Measurements from ENCODE around the gene PRKAR1B. TPM values are rescaled to one million over a fixed set of nuclear protein-coding genes. Genes with fewer than 3 reads are reported as not detected.

Gene PRKAR1B
- total and polyA plus RNA-seq, 10 of the 15 experiments (the other 5 are each of a cell fraction or from before 2014, with no cell fraction given), result 1.4 to 45.6 (median 19.3) TPM

DNA sequence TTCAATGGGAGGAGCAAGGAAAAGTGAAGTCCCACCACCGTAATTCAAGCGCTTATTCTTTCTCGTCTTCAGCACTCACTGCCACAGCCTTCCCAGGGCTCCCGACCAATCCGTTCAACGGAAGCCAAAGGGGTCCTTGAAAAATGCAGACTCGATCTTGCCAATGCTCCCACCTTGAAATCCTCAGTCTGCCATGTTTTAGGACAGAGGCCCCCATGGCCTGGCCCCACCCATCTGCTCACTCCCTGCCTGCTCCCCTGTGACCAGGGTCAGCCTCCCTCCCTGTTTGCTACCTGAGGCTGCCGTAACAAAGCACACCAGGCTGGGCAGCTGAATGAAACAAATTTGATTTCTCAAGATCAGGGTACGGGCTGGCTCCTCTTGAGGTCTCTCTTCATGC, 3.5 kb downstream of the PRKAR1B start:
- DNase-seq (ENCODE audit: low read depth, low spot score) (no peak), FAIRE-seq (no peak), ATAC-seq (no peak)
- RAD21 ChIA-PET (ENCODE audit: unreplicated experiment), result no interaction called here
- Histone ChIP-seq H3K27me3 (replicated peaks in 1 of 2; ENCODE audit: control insufficient read depth in 2 of 2, insufficient read depth in 2 of 2, low read length in 1 of 2) (no peaks in the 10 kb centered on the region), H2AFZ (ENCODE audit: control insufficient read depth, low read depth, low read length) (no peak overlapping the region), H3K79me2 (ENCODE audit: control insufficient read depth, insufficient read depth, low read length) (peaks cover 24% of the 10 kb centered on the region), H3K4me2 (ENCODE audit: control insufficient read depth, insufficient read depth) (no peak overlapping the region), H3K36me3 (ENCODE audit: control insufficient read depth in 2 of 2, insufficient read depth in 2 of 2, low read length in 1 of 2) (no peaks in the 10 kb centered on the region; a peak in 2 of 4 replicates), H4K20me1 (ENCODE audit: control insufficient read depth, insufficient read depth) (no peaks in the 10 kb centered on the region), H3K9ac (ENCODE audit: control insufficient read depth, insufficient read depth, low read length) (no peak overlapping the region), H3K4me3 (no peak overlapping the region), H3K9me3 (replicated peaks; ENCODE audit: control insufficient read depth, insufficient read depth, low read length) (peaks cover 5% of the 10 kb centered on the region), H3K27ac (ENCODE audit: control insufficient read depth, insufficient read depth) (no peak overlapping the region), H3K4me1 (ENCODE audit: control insufficient read depth, insufficient read depth, low read length) (peaks cover 11% of the 10 kb centered on the region)
- CTCF ChIA-PET, result no interaction called here
- POLR2A ChIA-PET, result no interaction called here
- intact Hi-C loops (cut with micrococcal nuclease; ENCODE audit: unreplicated experiment) (no loop called here), in situ Hi-C loops (cut with MboI) (no loop called here)
- BruUV-seq (replicated peaks), result no TSS peak
- TF ChIP-seq CBX3 (IDR thresholded peaks at IDR 0.05; ENCODE audit: borderline replicate concordance, low read depth) (no peak), RAD51 (IDR thresholded peaks at IDR 0.05) (no peak), PAX5 (IDR thresholded peaks at IDR 0.05; ENCODE audit: borderline replicate concordance, low read depth, low read length) (no peak), CEBPB (IDR thresholded peaks at IDR 0.05; ENCODE audit: borderline replicate concordance in 1 of 2, low read depth in 2 of 2, low read length in 2 of 2) (no peak)
- SMC1A ChIA-PET (ENCODE audit: uncharacterized antibody, unreplicated experiment), result no interaction called here
- 92% methylated on average over 9 of the region's 9 CpGs for WGBS (ENCODE audit: insufficient coverage, insufficient replicate concordance, low lambda C conversion rate, missing lambda C conversion rate)

GRCh38 chr7:721619-722248, 5.3 kb downstream of the PRKAR1B start:
- H4K20me1 ChIP-seq (ENCODE audit: control insufficient read depth, insufficient read depth), result no peaks in the 10 kb centered on the region
- H3K36me3 ChIP-seq (ENCODE audit: control insufficient read depth in 2 of 2, insufficient read depth in 2 of 2, low read length in 1 of 2), result no peaks in the 10 kb centered on the region; a peak in 2 of 4 replicates
- H3K27me3 ChIP-seq (replicated peaks in 1 of 2; ENCODE audit: control insufficient read depth in 2 of 2, insufficient read depth in 2 of 2, low read length in 1 of 2), result no peaks in the 10 kb centered on the region
- SMC1A ChIA-PET (ENCODE audit: uncharacterized antibody, unreplicated experiment), result no interaction called here
- ATAC-seq (no peak), DNase-seq (ENCODE audit: low read depth, low spot score) (no peak), FAIRE-seq (no peak)
- H2AFZ ChIP-seq (ENCODE audit: control insufficient read depth, low read depth, low read length), result no peak overlapping the region
- POLR2A ChIA-PET, result interaction anchor here (0.6 kb wide), 1 partner anchor 154 kb away, joined by 3 read pairs; no protein-coding TSS in a partner anchor
- H3K4me2 ChIP-seq (ENCODE audit: control insufficient read depth, insufficient read depth), result no peak overlapping the region
- no peak overlapping the region for H3K4me3 ChIP-seq
- in situ Hi-C loops (cut with MboI) (no loop called here), intact Hi-C loops (cut with micrococcal nuclease; ENCODE audit: unreplicated experiment) (no loop called here)
- H3K9ac ChIP-seq (ENCODE audit: control insufficient read depth, insufficient read depth, low read length), result no peak overlapping the region
- RAD21 ChIA-PET (ENCODE audit: unreplicated experiment), result no interaction called here
- H3K4me1 ChIP-seq (ENCODE audit: control insufficient read depth, insufficient read depth, low read length), result peaks cover 15% of the 10 kb centered on the region
- CTCF ChIA-PET, result interaction anchor here (1.3 kb wide), 1 partner anchor 10 kb away, joined by 3 read pairs; no protein-coding TSS in a partner anchor
- no peak overlapping the region for H3K27ac ChIP-seq (ENCODE audit: control insufficient read depth, insufficient read depth)
- H3K9me3 ChIP-seq (replicated peaks; ENCODE audit: control insufficient read depth, insufficient read depth, low read length), result peaks cover 5% of the 10 kb centered on the region
- TF ChIP-seq TCF12 (IDR thresholded peaks at IDR 0.05; ENCODE audit: low read depth, low read length), result no peak
- TF ChIP-seq FOXK2 (IDR thresholded peaks at IDR 0.05), result no peak
- TF ChIP-seq ESRRA (IDR thresholded peaks at IDR 0.05; ENCODE audit: low read length), result no peak
- peaks cover 14% of the 10 kb centered on the region for H3K79me2 ChIP-seq (ENCODE audit: control insufficient read depth, insufficient read depth, low read length)
- WGBS (ENCODE audit: insufficient coverage, insufficient replicate concordance, low lambda C conversion rate, missing lambda C conversion rate), result 98% methylated on average over 4 of the region's 5 CpGs
- BruUV-seq (replicated peaks), result TSS peak; percentile 40

Data from GM12878 (cell line).